ENCODE measurements around the gene BCORL1.

DNA sequence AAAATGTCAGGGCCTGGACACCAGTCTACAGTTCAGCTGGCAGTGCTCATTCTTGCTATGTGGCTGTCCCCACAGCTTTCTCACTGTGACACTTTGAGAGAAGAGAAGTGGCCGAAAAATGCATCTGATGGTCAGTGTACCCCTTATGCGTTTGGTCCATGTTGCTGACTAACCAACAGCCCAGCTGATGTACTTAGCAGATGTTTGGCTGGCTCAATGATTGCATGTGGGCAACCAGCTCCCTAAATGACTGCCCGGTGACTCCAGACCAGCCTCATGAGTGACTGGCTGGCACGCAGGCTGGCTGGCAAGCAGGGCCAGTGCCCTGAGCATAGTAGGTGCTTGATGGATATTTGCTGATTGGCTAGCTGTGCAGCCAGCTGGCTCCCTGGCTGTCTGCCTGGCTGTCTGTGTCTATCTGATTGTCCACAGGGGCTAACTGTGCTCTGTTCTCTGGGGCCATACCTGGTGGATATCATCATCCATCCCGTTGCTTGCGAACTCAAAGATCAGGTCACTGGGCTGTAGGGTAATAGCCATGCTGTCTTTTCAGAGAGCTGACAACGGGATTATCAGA is 98.4 kb downstream of the BCORL1 start:
- TF ChIP-seq, protein P1, sequence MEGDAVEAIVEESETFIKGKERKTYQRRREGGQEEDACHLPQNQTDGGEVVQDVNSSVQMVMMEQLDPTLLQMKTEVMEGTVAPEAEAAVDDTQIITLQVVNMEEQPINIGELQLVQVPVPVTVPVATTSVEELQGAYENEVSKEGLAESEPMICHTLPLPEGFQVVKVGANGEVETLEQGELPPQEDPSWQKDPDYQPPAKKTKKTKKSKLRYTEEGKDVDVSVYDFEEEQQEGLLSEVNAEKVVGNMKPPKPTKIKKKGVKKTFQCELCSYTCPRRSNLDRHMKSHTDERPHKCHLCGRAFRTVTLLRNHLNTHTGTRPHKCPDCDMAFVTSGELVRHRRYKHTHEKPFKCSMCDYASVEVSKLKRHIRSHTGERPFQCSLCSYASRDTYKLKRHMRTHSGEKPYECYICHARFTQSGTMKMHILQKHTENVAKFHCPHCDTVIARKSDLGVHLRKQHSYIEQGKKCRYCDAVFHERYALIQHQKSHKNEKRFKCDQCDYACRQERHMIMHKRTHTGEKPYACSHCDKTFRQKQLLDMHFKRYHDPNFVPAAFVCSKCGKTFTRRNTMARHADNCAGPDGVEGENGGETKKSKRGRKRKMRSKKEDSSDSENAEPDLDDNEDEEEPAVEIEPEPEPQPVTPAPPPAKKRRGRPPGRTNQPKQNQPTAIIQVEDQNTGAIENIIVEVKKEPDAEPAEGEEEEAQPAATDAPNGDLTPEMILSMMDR (IDR thresholded peaks at IDR 0.05) = no peak
- no peak for TF ChIP-seq EZH2 (IDR thresholded peaks at IDR 0.05; ENCODE audit: borderline replicate concordance, insufficient read depth, low read depth, low read length, poor library complexity, severe bottlenecking)

Measured in B cell (primary cell).